PFSK-1 (cell line): ENCODE results near the gene BDH1.

ENCODE experiments used
- FOXP2 ChIP-seq: optimal IDR thresholded peaks from 2 replicates; pipeline ENCODE3; 2011; ENCODE audit warnings: borderline replicate concordance, control low read depth, inconsistent platforms; ENCODE audit not compliant: insufficient read depth; ENCODE audit errors: extremely low read length, extremely low read depth
- POLR2AphosphoS5 ChIP-seq: IDR thresholded peaks from 2 replicates; pipeline ENCODE4 v1.6.1; 2012; ENCODE audit warnings: low read depth, mild to moderate bottlenecking, control low read depth, low read length, moderate library complexity
- REST ChIP-seq, 2 experiments: IDR thresholded peaks; 2 replicates each; pipeline versions ENCODE4 v1.6.1 to v1.8.0; 2011 to 2012; ENCODE audit warnings: low read depth in 2 of 2, low read length in 2 of 2, control low read depth in 1 of 2, inconsistent platforms in 1 of 2, mild to moderate bottlenecking in 1 of 2, moderate library complexity in 1 of 2; ENCODE audit not compliant: insufficient read depth in 1 of 2
- SIN3A ChIP-seq: IDR thresholded peaks from 2 replicates; pipeline ENCODE4 v1.6.1; 2012; ENCODE audit warnings: mild to moderate bottlenecking, low read length, moderate library complexity, borderline replicate concordance; ENCODE audit not compliant: insufficient read depth
- TAF1 ChIP-seq: IDR thresholded peaks from 2 replicates; pipeline ENCODE4 v1.6.1; 2012; ENCODE audit warnings: low read length, control low read depth, borderline replicate concordance; ENCODE audit not compliant: insufficient read depth

Gene BDH1

GRCh38 chr3:197598404-197598980 is 42.7 kb upstream of the BDH1 start:
- TF ChIP-seq POLR2AphosphoS5, result no peak
- TF ChIP-seq SIN3A, result no peak
- TF ChIP-seq FOXP2, result no peak
- no peak for TF ChIP-seq REST (IDR thresholded peaks at IDR 0.05; ENCODE audit: insufficient read depth in 1 of 2, low read depth in 2 of 2, low read length in 2 of 2)

GRCh38 chr3:197597335-197597734 is 41.6 kb upstream of the BDH1 start:
- no peak for TF ChIP-seq SIN3A
- no peak for TF ChIP-seq TAF1
- no peak for TF ChIP-seq REST (IDR thresholded peaks at IDR 0.05; ENCODE audit: insufficient read depth in 1 of 2, low read depth in 2 of 2, low read length in 2 of 2)
- TF ChIP-seq FOXP2, result no peak
- TF ChIP-seq POLR2AphosphoS5, result no peak

- TF ChIP-seq REST (IDR thresholded peaks at IDR 0.05; ENCODE audit: insufficient read depth in 1 of 2, low read depth in 2 of 2, low read length in 2 of 2) (no peak), SIN3A (no peak), FOXP2 (no peak), TAF1 (no peak), POLR2AphosphoS5 (no peak)
These were observed 39.9 kb upstream of the BDH1 start for GRCh38 chr3:197595470-197596185.

- TF ChIP-seq REST (IDR thresholded peaks at IDR 0.05; ENCODE audit: insufficient read depth in 1 of 2, low read depth in 2 of 2, low read length in 2 of 2), result no peak
- TF ChIP-seq FOXP2, result no peak
- no peak for TF ChIP-seq TAF1
- TF ChIP-seq POLR2AphosphoS5, result no peak
- TF ChIP-seq SIN3A, result no peak
These were observed 37.2 kb upstream of the BDH1 start for GRCh38 chr3:197593046-197593380.
